IPS DF 4.7 (cell line): ENCODE measurements around the gene DTNB.

Experiments used
- DNase-seq: peaks from one replicate; pipeline ENCODE4 v3.0.0-alpha.2; 2013; ENCODE audit warnings: low spot score; ENCODE audit errors: extremely low read depth

DTNB gene

GRCh38 chr2:25373269-25373981, 300.0 kb downstream of the DTNB start:
- DNase-seq, result no peak

- DNase-seq, result no peak
Measured at GRCh38 chr2:25372405-25373268, 300.7 kb downstream of the DTNB start.

GRCh38 chr2:25371253-25372241, 301.8 kb downstream of the DTNB start:
- no peak for DNase-seq

- DNase-seq, result no peak
Measured at GRCh38 chr2:25369876-25370275, 303.5 kb downstream of the DTNB start.

GRCh38 chr2:25369439-25369838, 303.9 kb downstream of the DTNB start:
- no peak for DNase-seq

- DNase-seq, result no peak
Measured at GRCh38 chr2:25368660-25369059, 304.7 kb downstream of the DTNB start.

GRCh38 chr2:25367296-25367695, 306.1 kb downstream of the DTNB start:
- no peak for DNase-seq

GRCh38 chr2:25366629-25367028, 306.7 kb downstream of the DTNB start:
- DNase-seq, result no peak

GRCh38 chr2:25365241-25365640, 308.1 kb downstream of the DTNB start:
- DNase-seq, result no peak

GRCh38 chr2:25363733-25364132, 309.6 kb downstream of the DTNB start:
- DNase-seq, result no peak

- DNase-seq, result no peak
Measured at GRCh38 chr2:25362434-25363145, 310.8 kb downstream of the DTNB start.

- peak; percentile 91 for DNase-seq
Measured at GRCh38 chr2:25362049-25362433, 311.3 kb downstream of the DTNB start.

GRCh38 chr2:25361261-25362048, 311.9 kb downstream of the DTNB start:
- DNase-seq, result no peak

GRCh38 chr2:25358836-25359235, 314.5 kb downstream of the DTNB start:
- DNase-seq, result no peak

- DNase-seq, result no peak
Measured at GRCh38 chr2:25358249-25358815, 315.0 kb downstream of the DTNB start.

- DNase-seq, result no peak
Measured at GRCh38 chr2:25356088-25356487, 317.3 kb downstream of the DTNB start.

GRCh38 chr2:25355270-25355669, 318.1 kb downstream of the DTNB start:
- DNase-seq, result no peak

GRCh38 chr2:25354116-25354515, 319.3 kb downstream of the DTNB start:
- no peak for DNase-seq

- DNase-seq, result no peak
Measured at GRCh38 chr2:25349397-25349796, 324.0 kb downstream of the DTNB start.

- no peak for DNase-seq
Measured at GRCh38 chr2:25347846-25348245, 325.5 kb downstream of the DTNB start.
